NCI-H345 treated with DMSO at 0.1 percent for 48 hours (cell line): ENCODE results near the gene SLX4.

ENCODE experiments used
- DNase-seq: peaks from one replicate; lab custom pipeline; 2025; ENCODE audit not compliant: unreplicated experiment; lab: John Stamatoyannopoulos, UW

Gene SLX4

GRCh38 chr16:3582276-3583165, 28.9 kb downstream of the SLX4 start:
- DNase-seq: no peak

- DNase-seq: no peak
Measured at GRCh38 chr16:3581392-3581791, 30.0 kb downstream of the SLX4 start.

- no peak for DNase-seq
Measured at GRCh38 chr16:3580686-3581085, 30.7 kb downstream of the SLX4 start.

- DNase-seq: no peak
Measured at GRCh38 chr16:3580251-3580651, 31.2 kb downstream of the SLX4 start.

- no peak for DNase-seq
Measured at GRCh38 chr16:3579776-3580175, 31.6 kb downstream of the SLX4 start.

- no peak for DNase-seq
Measured at GRCh38 chr16:3578610-3579551, 32.5 kb downstream of the SLX4 start.

GRCh38 chr16:3578121-3578520, 33.3 kb downstream of the SLX4 start:
- no peak for DNase-seq

- DNase-seq: no peak
Measured at GRCh38 chr16:3577302-3577752, 34.1 kb downstream of the SLX4 start, which contains the start of gene NLRC3. Gene NLRC3 (minus strand): TSS chr16:3577403. CDS start chr16:3565036, 12,367 bp downstream.

- DNase-seq: no peak
Measured at GRCh38 chr16:3576211-3576610, 35.2 kb downstream of the SLX4 start.

GRCh38 chr16:3575491-3575890, 35.9 kb downstream of the SLX4 start:
- DNase-seq: no peak

- no peak for DNase-seq
Measured at GRCh38 chr16:3574195-3574594, 37.2 kb downstream of the SLX4 start.

GRCh38 chr16:3573146-3573815, 38.1 kb downstream of the SLX4 start:
- DNase-seq: no peak

GRCh38 chr16:3570420-3571062, 40.9 kb downstream of the SLX4 start:
- no peak for DNase-seq

GRCh38 chr16:3569851-3570250, 41.6 kb downstream of the SLX4 start:
- no peak for DNase-seq

- no peak for DNase-seq
Measured at GRCh38 chr16:3566990-3567389, 44.4 kb downstream of the SLX4 start.

GRCh38 chr16:3564889-3565141, 46.6 kb downstream of the SLX4 start:
- no peak for DNase-seq

GRCh38 chr16:3564130-3564888, 47.1 kb downstream of the SLX4 start:
- DNase-seq: no peak

- no peak for DNase-seq
Measured at GRCh38 chr16:3562914-3563480, 48.4 kb downstream of the SLX4 start.

- DNase-seq: no peak
Measured at GRCh38 chr16:3561626-3562025, 49.8 kb downstream of the SLX4 start.
